ENCODE data around the gene CCSER1. TPM values are rescaled to one million over a fixed set of nuclear protein-coding genes. Genes with fewer than 3 reads are reported as not detected.

Gene CCSER1
- total and polyA plus RNA-seq, 2 experiments from 2014 or later, result 2.9 to 3.4 TPM

- TF ChIP-seq, protein P1, sequence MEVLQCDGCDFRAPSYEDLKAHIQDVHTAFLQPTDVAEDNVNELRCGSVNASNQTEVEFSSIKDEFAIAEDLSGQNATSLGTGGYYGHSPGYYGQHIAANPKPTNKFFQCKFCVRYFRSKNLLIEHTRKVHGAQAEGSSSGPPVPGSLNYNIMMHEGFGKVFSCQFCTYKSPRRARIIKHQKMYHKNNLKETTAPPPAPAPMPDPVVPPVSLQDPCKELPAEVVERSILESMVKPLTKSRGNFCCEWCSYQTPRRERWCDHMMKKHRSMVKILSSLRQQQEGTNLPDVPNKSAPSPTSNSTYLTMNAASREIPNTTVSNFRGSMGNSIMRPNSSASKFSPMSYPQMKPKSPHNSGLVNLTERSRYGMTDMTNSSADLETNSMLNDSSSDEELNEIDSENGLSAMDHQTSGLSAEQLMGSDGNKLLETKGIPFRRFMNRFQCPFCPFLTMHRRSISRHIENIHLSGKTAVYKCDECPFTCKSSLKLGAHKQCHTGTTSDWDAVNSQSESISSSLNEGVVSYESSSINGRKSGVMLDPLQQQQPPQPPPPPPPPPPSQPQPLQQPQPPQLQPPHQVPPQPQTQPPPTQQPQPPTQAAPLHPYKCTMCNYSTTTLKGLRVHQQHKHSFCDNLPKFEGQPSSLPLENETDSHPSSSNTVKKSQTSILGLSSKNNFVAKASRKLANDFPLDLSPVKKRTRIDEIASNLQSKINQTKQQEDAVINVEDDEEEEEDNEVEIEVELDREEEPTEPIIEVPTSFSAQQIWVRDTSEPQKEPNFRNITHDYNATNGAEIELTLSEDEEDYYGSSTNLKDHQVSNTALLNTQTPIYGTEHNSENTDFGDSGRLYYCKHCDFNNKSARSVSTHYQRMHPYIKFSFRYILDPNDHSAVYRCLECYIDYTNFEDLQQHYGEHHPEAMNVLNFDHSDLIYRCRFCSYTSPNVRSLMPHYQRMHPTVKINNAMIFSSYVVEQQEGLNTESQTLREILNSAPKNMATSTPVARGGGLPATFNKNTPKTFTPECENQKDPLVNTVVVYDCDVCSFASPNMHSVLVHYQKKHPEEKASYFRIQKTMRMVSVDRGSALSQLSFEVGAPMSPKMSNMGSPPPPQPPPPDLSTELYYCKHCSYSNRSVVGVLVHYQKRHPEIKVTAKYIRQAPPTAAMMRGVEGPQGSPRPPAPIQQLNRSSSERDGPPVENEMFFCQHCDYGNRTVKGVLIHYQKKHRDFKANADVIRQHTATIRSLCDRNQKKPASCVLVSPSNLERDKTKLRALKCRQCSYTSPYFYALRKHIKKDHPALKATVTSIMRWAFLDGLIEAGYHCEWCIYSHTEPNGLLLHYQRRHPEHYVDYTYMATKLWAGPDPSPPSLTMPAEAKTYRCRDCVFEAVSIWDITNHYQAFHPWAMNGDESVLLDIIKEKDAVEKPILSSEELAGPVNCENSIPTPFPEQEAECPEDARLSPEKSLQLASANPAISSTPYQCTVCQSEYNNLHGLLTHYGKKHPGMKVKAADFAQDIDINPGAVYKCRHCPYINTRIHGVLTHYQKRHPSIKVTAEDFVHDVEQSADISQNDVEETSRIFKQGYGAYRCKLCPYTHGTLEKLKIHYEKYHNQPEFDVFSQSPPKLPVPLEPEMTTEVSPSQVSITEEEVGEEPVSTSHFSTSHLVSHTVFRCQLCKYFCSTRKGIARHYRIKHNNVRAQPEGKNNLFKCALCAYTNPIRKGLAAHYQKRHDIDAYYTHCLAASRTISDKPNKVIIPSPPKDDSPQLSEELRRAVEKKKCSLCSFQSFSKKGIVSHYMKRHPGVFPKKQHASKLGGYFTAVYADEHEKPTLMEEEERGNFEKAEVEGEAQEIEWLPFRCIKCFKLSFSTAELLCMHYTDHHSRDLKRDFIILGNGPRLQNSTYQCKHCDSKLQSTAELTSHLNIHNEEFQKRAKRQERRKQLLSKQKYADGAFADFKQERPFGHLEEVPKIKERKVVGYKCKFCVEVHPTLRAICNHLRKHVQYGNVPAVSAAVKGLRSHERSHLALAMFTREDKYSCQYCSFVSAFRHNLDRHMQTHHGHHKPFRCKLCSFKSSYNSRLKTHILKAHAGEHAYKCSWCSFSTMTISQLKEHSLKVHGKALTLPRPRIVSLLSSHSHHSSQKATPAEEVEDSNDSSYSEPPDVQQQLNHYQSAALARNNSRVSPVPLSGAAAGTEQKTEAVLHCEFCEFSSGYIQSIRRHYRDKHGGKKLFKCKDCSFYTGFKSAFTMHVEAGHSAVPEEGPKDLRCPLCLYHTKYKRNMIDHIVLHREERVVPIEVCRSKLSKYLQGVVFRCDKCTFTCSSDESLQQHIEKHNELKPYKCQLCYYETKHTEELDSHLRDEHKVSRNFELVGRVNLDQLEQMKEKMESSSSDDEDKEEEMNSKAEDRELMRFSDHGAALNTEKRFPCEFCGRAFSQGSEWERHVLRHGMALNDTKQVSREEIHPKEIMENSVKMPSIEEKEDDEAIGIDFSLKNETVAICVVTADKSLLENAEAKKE (CRISPR knock-in tag; IDR thresholded peaks at IDR 0.05), result no peak
- TF ChIP-seq, protein P2, sequence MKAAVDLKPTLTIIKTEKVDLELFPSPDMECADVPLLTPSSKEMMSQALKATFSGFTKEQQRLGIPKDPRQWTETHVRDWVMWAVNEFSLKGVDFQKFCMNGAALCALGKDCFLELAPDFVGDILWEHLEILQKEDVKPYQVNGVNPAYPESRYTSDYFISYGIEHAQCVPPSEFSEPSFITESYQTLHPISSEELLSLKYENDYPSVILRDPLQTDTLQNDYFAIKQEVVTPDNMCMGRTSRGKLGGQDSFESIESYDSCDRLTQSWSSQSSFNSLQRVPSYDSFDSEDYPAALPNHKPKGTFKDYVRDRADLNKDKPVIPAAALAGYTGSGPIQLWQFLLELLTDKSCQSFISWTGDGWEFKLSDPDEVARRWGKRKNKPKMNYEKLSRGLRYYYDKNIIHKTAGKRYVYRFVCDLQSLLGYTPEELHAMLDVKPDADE (IDR thresholded peaks at IDR 0.05), result no peak
- TF ChIP-seq JUNB (IDR thresholded peaks at IDR 0.05; ENCODE audit: unreplicated experiment) (no peak), NANOG (IDR thresholded peaks at IDR 0.05; ENCODE audit: borderline replicate concordance) (no peak), STAT1 (IDR thresholded peaks at IDR 0.05; ENCODE audit: unreplicated experiment) (no peak), ZNF114 (CRISPR knock-in tag; IDR thresholded peaks at IDR 0.05) (no peak), ZNF331 (CRISPR knock-in tag; IDR thresholded peaks at IDR 0.05; ENCODE audit: low read depth) (no peak)
Observed at GRCh38 chr4:91298156-91298700, 1171.0 kb downstream of the CCSER1 start (continued).

DNA sequence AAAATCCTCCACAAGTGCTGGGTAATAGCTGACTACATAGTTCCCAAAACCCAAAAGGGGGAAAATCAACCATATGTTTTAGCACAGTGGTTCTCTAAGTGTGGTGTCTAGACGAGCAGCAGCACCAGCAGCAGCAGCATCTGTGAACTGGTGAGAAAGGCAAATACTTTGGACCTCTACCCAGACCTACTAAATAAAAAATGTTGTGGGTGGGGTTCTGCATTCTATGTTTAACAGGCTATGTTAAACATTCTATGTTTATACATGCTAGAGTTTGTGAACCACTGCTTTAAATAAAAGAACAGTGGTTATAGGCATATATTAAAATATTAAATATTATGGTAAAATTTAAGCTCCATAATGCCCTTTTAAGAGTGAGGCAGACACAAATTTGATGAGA lies 1171.6 kb downstream of the CCSER1 start:
- Histone ChIP-seq H3K4me3 (no peak overlapping the region), H3K27ac (ENCODE audit: low read depth) (no peak overlapping the region), H3K36me3 (ENCODE audit: insufficient read depth) (no peaks in the 10 kb centered on the region), H4K20me1 (replicated peaks; ENCODE audit: insufficient read depth) (no peaks in the 10 kb centered on the region), H3K9me2 (ENCODE audit: insufficient read depth) (peaks cover 5% of the 10 kb centered on the region; the same call in 1 of the 2 replicates), H3K4me1 (ENCODE audit: insufficient read depth) (no peaks in the 10 kb centered on the region), H3K79me2 (replicated peaks; ENCODE audit: insufficient read depth) (no peaks in the 10 kb centered on the region), H3K27me3 (ENCODE audit: insufficient read depth) (no peaks in the 10 kb centered on the region), H3K4me2 (no peak overlapping the region), H3F3A (replicated peaks; ENCODE audit: low read depth) (no peaks in the 10 kb centered on the region), H2AFZ (no peak overlapping the region; the same call in 1 of the 2 replicates)
- DNase-seq (ENCODE audit: low spot score) (no peak), ATAC-seq (no peak)
- no peak for TF ChIP-seq STAT1 (IDR thresholded peaks at IDR 0.05; ENCODE audit: unreplicated experiment)
- Mint-ChIP-seq H3K36me3 (ENCODE audit: low read depth) (no peaks in the 10 kb centered on the region), H3K9me3 (no peaks in the 10 kb centered on the region), H3K4me1 (peaks cover 2% of the 10 kb centered on the region; the same call in 1 of the 3 replicates), H3K4me3 (no peak overlapping the region), H3K27ac (no peak overlapping the region), H3K27me3 (ENCODE audit: insufficient read depth, low read depth, poor library complexity) (no peaks in the 10 kb centered on the region)
